C4-2B (cell line): ENCODE results near the gene CFAP20DC.

ENCODE experiments used
- ZFX ChIP-seq: fragments of 450-650 bp; IDR thresholded peaks from 2 replicates; pipeline ENCODE4 v1.6.1; 2017
- TF ChIP-seq, protein P1 (sequence below): fragments of 450-650 bp; conservative IDR thresholded peaks from 2 replicates; pipeline ENCODE4 v1.5.1; 2017; ENCODE audit warnings: mild to moderate bottlenecking

GRCh38 chr3:58884453-58884852, 165.4 kb downstream of the CFAP20DC start:
- TF ChIP-seq, protein P1, sequence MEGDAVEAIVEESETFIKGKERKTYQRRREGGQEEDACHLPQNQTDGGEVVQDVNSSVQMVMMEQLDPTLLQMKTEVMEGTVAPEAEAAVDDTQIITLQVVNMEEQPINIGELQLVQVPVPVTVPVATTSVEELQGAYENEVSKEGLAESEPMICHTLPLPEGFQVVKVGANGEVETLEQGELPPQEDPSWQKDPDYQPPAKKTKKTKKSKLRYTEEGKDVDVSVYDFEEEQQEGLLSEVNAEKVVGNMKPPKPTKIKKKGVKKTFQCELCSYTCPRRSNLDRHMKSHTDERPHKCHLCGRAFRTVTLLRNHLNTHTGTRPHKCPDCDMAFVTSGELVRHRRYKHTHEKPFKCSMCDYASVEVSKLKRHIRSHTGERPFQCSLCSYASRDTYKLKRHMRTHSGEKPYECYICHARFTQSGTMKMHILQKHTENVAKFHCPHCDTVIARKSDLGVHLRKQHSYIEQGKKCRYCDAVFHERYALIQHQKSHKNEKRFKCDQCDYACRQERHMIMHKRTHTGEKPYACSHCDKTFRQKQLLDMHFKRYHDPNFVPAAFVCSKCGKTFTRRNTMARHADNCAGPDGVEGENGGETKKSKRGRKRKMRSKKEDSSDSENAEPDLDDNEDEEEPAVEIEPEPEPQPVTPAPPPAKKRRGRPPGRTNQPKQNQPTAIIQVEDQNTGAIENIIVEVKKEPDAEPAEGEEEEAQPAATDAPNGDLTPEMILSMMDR, result no peak
- TF ChIP-seq ZFX, result no peak
